DND-41 (cell line): ENCODE measurements around the gene ANGPTL4.
"Not testable (repeated sequence)": the region's sequence is repeated elsewhere in the genome, so short reads cannot be mapped to it uniquely, and the experiment has no call there.

ENCODE experiments used
- ATAC-seq: fragments of 200-7000 bp; cut with Tn5 transposase; 3 replicates; pipeline ENCODE4 v1.9.1; 2021; ENCODE audit warnings: low read depth; ENCODE audit not compliant: insufficient read depth
- DNase-seq: peaks from one replicate; pipeline ENCODE4 v3.0.0-alpha.2; 2020
- H2AFZ ChIP-seq: 2 replicates; pipeline ENCODE4 v1.6.0; 2012; ENCODE audit warnings: low read depth, low read length
- H3K27ac ChIP-seq: 2 replicates; pipeline ENCODE4 v1.5.1; 2012; ENCODE audit warnings: low read length, inconsistent platforms
- H3K27me3 ChIP-seq: fragments of 200-600 bp; sonication (generic); 2 replicates; pipeline ENCODE4 v1.6.0; 2012; ENCODE audit warnings: low read length, mild to moderate bottlenecking, inconsistent platforms; ENCODE audit not compliant: insufficient read depth, poor library complexity
- H3K36me3 ChIP-seq: 2 replicates; pipeline ENCODE4 v1.5.1; 2012; ENCODE audit warnings: low read length, inconsistent platforms; ENCODE audit not compliant: insufficient read depth
- H3K4me1 ChIP-seq: 2 replicates; pipeline ENCODE4 v1.5.1; 2012; ENCODE audit warnings: mild to moderate bottlenecking, low read length; ENCODE audit not compliant: insufficient read depth
- H3K4me2 ChIP-seq: 2 replicates; pipeline ENCODE4 v1.6.0; 2012; ENCODE audit warnings: mild to moderate bottlenecking, moderate library complexity, low read length, inconsistent platforms; ENCODE audit not compliant: insufficient read depth
- H3K4me3 ChIP-seq, 2 experiments: fragments of 200-600 bp in 1 of 2; shearing (Covaris generic) in 1 of 2; 2 replicates each; pipeline ENCODE4 v1.5.1; 2012 to 2016; ENCODE audit warnings: inconsistent platforms in 2 of 2, low read length in 2 of 2, mild to moderate bottlenecking in 2 of 2, low read depth in 1 of 2, moderate library complexity in 1 of 2
- H3K79me2 ChIP-seq: 2 replicates; pipeline ENCODE4 v1.6.0; 2012; ENCODE audit warnings: low read length, inconsistent platforms; ENCODE audit not compliant: insufficient read depth
- H3K9ac ChIP-seq: 2 replicates; pipeline ENCODE4 v1.6.0; 2012; ENCODE audit warnings: low read depth, mild to moderate bottlenecking, inconsistent platforms, low read length, moderate library complexity
- H3K9me3 ChIP-seq: 2 replicates; pipeline ENCODE4 v1.5.1; 2012; ENCODE audit warnings: low read length, moderate library complexity, mild to moderate bottlenecking, inconsistent platforms; ENCODE audit not compliant: insufficient read depth, severe bottlenecking
- H4K20me1 ChIP-seq: 2 replicates; pipeline ENCODE4 v1.6.0; 2012; ENCODE audit warnings: low read length; ENCODE audit not compliant: insufficient read depth
- EZH2 ChIP-seq: IDR thresholded peaks from 3 replicates; pipeline ENCODE4 v1.6.1; 2012; ENCODE audit warnings: borderline replicate concordance, low read depth, mild to moderate bottlenecking, moderate library complexity, low read length, inconsistent platforms; ENCODE audit not compliant: severe bottlenecking
- TF ChIP-seq, protein P1 (sequence below): IDR thresholded peaks from 2 replicates; pipeline ENCODE4 v1.5.1; 2012; ENCODE audit warnings: borderline replicate concordance, low read length, moderate library complexity, mild to moderate bottlenecking; ENCODE audit not compliant: poor library complexity, severe bottlenecking; ENCODE audit errors: extremely low read depth

Gene ANGPTL4, protein sequence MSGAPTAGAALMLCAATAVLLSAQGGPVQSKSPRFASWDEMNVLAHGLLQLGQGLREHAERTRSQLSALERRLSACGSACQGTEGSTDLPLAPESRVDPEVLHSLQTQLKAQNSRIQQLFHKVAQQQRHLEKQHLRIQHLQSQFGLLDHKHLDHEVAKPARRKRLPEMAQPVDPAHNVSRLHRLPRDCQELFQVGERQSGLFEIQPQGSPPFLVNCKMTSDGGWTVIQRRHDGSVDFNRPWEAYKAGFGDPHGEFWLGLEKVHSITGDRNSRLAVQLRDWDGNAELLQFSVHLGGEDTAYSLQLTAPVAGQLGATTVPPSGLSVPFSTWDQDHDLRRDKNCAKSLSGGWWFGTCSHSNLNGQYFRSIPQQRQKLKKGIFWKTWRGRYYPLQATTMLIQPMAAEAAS

DNA sequence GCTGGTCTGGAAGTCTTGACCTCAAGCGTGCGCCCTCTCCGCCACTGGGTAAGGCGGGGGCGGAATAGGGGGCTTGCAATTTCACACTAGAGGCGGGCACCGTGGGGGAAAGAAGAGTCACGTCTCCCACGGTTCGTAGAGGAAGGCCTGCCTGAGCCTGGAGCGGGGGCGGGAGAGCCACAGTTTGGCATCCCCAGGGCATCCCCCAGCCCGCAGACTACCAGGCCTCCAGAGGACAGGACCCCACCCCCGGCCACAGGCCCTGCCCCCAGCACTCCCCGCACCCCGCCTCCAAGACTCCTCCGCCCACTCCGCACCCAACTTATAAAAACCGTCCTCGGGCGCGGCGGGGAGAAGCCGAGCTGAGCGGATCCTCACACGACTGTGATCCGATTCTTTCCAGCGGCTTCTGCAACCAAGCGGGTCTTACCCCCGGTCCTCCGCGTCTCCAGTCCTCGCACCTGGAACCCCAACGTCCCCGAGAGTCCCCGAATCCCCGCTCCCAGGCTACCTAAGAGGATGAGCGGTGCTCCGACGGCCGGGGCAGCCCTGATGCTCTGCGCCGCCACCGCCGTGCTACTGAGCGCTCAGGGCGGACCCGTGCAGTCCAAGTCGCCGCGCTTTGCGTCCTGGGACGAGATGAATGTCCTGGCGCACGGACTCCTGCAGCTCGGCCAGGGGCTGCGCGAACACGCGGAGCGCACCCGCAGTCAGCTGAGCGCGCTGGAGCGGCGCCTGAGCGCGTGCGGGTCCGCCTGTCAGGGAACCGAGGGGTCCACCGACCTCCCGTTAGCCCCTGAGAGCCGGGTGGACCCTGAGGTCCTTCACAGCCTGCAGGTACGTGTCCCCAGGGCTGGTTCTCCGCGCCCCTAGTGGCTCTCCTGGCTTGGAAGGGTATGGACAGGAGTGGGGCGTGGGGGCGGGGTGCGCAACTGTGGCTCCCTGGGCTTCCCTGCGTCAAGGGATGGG lies at the start of gene ANGPTL4:
TSS of gene ANGPTL4 (plus strand) at position 353 of the 969 bp plus-strand sequence. CDS start at position 520, 167 bp downstream.
- no peaks in the 10 kb centered on the region for H3K79me2 ChIP-seq
- no peaks in the 10 kb centered on the region for H3K36me3 ChIP-seq
- no peak within 1 kb of the TSS for H3K9ac ChIP-seq
- 0 out of 2 replicates have a peak, but pooled peaks cover 3% of the 10 kb centered on the region for H4K20me1 ChIP-seq
- H2AFZ ChIP-seq = no peak within 1 kb of the TSS
- ATAC-seq (no peak), DNase-seq (no peak)
- no peak within 1 kb of the TSS for H3K4me2 ChIP-seq
- no peak within 1 kb of the TSS for H3K4me3 ChIP-seq
- H3K9me3 ChIP-seq = no peaks in the 10 kb centered on the region
- no peaks in the 10 kb centered on the region for H3K4me1 ChIP-seq
- H3K27me3 ChIP-seq = no peaks in the 10 kb centered on the region
- H3K27ac ChIP-seq = no peak within 1 kb of the TSS
- TF ChIP-seq EZH2 = no peak
- TF ChIP-seq, protein P1, sequence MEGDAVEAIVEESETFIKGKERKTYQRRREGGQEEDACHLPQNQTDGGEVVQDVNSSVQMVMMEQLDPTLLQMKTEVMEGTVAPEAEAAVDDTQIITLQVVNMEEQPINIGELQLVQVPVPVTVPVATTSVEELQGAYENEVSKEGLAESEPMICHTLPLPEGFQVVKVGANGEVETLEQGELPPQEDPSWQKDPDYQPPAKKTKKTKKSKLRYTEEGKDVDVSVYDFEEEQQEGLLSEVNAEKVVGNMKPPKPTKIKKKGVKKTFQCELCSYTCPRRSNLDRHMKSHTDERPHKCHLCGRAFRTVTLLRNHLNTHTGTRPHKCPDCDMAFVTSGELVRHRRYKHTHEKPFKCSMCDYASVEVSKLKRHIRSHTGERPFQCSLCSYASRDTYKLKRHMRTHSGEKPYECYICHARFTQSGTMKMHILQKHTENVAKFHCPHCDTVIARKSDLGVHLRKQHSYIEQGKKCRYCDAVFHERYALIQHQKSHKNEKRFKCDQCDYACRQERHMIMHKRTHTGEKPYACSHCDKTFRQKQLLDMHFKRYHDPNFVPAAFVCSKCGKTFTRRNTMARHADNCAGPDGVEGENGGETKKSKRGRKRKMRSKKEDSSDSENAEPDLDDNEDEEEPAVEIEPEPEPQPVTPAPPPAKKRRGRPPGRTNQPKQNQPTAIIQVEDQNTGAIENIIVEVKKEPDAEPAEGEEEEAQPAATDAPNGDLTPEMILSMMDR = no peak

DNA sequence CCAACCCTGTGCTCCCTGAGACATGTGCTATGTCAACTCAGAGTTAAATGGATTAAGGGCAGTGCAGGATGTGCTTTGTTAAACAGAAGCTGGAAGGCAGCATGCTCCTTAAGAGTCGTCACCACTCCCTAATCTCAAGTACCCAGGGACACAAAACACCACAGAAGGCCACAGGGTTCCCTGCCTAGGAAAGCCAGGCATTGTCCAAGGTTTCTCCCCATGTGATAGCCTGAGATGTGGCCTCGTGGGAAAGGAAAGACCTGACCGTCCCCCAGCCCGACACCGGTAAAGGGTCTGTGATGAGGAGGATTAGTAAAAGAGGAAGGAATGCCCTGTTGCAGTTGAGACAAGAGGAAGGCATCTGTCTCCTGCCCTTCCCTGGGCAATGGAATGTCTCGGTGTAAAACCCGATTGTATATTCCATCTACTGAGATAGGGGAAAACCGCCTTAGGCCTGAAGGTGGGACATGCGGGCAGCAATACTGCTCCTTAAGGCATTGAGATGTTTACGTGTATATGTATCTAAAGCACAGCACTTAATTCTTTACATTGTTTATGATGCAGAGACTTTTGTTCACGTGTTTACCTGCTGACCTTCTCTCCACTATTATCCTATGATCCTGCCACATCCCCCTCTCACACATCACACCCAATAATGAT lies 48.8 kb upstream of the ANGPTL4 start:
- H3K4me2 ChIP-seq, H3K9ac ChIP-seq, H3K4me3 ChIP-seq, H3K9me3 ChIP-seq, DNase-seq, ATAC-seq, H2AFZ ChIP-seq, H3K27ac ChIP-seq, H3K27me3 ChIP-seq, H4K20me1 ChIP-seq: not testable (repeated sequence)
- Histone ChIP-seq H3K79me2 (peaks cover 24% of the 10 kb centered on the region), H3K36me3 (peaks cover 62% of the 10 kb centered on the region), H3K4me1 (peaks cover 20% of the 10 kb centered on the region)

DNA sequence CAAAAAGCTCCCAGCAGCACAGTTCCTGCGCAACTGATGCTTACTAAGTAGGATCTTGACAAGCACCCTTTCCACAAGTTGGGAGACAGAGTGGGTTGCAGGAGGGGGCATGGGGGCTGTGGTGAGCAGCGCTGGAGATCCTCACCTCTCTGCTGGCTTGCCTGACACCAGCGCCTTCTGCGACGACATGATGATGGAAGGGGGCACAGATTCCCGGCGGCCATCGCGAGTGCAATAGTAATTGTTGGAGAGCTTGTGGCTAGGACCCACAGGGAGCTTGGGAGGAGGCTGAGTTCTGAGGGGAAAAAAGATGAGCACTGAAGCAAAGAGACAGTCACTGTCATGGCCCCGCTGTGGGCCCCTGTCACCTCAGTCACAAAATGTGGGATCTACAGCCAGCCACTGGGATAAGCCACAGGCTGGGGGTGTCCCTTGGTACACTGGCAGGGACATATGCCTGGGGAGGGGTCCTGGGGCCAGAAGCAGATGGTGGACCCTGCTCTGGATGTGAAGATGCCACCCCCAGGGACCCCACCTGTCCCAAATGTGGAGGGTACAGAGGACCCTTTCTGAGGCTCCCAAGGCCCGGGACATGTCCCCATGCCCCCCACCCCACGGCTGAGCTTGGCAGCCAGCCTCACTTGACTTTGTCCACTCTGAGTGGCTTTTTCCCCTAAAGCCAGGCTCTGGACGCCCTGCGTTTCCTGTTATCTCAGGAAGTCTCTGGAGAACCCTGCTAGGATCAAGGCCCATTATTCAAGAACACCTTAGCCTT lies 47.4 kb upstream of the ANGPTL4 start:
- Histone ChIP-seq H3K27ac (no peak overlapping the region), H3K9me3 (no peaks in the 10 kb centered on the region), H3K27me3 (no peaks in the 10 kb centered on the region), H3K9ac (no peak overlapping the region), H3K79me2 (peaks cover 35% of the 10 kb centered on the region), H3K4me2 (no peak overlapping the region), H3K36me3 (peaks cover 51% of the 10 kb centered on the region), H3K4me1 (peaks cover 22% of the 10 kb centered on the region), H2AFZ (no peak overlapping the region), H4K20me1 (no peaks in the 10 kb centered on the region), H3K4me3 (no peak overlapping the region)
- no peak for TF ChIP-seq EZH2
- TF ChIP-seq, protein P1 = no peak
- ATAC-seq = no peak
- DNase-seq = no peak
